Measurements from ENCODE around the gene PDXK.

Gene PDXK

GRCh38 chr21:43690346-43690745 lies 28.6 kb upstream of the PDXK start:
- no peak overlapping the region for H4K12ac ChIP-seq (ENCODE audit: low read depth, low read length)
- no CpG with 5 or more reads among the region's 7 CpGs for WGBS (ENCODE audit: extremely low coverage, insufficient coverage, insufficient read length)
- H3K4me3 ChIP-seq (ENCODE audit: low read depth, low read length) = no peak overlapping the region
- no peak overlapping the region for H3K4ac ChIP-seq (ENCODE audit: low read depth, low read length)
- H3K18ac ChIP-seq (ENCODE audit: low read length) = no peak overlapping the region
- peaks cover 11 to 17% of the 10 kb centered on the region in 2 experiments for H3K4me1 ChIP-seq (ENCODE audit: control insufficient read depth in 1 of 2, insufficient read depth in 2 of 2, low read length in 2 of 2)
- H3K9me3 ChIP-seq (ENCODE audit: insufficient read depth, low read depth, low read length) = peaks cover 2% of the 10 kb centered on the region
- no peaks in the 10 kb centered on the region for H3K79me2 ChIP-seq (ENCODE audit: control insufficient read depth, insufficient read depth, low read length, poor library complexity)
- H3K4me2 ChIP-seq (ENCODE audit: low read length) = no peak overlapping the region
- H2BK5ac ChIP-seq (ENCODE audit: low read depth, low read length, poor library complexity) = no peak overlapping the region
- no peak overlapping the region for H4K8ac ChIP-seq (ENCODE audit: low read depth, low read length)
- no peak overlapping the region for H4K91ac ChIP-seq (ENCODE audit: low read depth, low read length)
- H3K23ac ChIP-seq (ENCODE audit: low read length) = no peak overlapping the region
- H3K14ac ChIP-seq (ENCODE audit: low read length) = no peak overlapping the region
- no peak overlapping the region for H2BK120ac ChIP-seq (ENCODE audit: insufficient read depth, low read length, poor library complexity)
- no peak overlapping the region for H3K27ac ChIP-seq (ENCODE audit: low read depth, low read length)
- peaks cover 3% of the 10 kb centered on the region for H3K79me1 ChIP-seq (ENCODE audit: low read length)
- no peak overlapping the region for H2AK5ac ChIP-seq (ENCODE audit: low read length)
- H3K27me3 ChIP-seq (ENCODE audit: insufficient read depth, low read length) = no peaks in the 10 kb centered on the region
- no peak for DNase-seq
- H2BK12ac ChIP-seq (ENCODE audit: low read length) = no peak overlapping the region
- peaks cover 53 to 72% of the 10 kb centered on the region in 2 experiments for H3K36me3 ChIP-seq (ENCODE audit: control insufficient read depth in 1 of 2, insufficient read depth in 2 of 2, low read length in 2 of 2)
- H3K9ac ChIP-seq (ENCODE audit: low read length) = no peak overlapping the region
- H2AFZ ChIP-seq (ENCODE audit: insufficient read depth, low read length, poor library complexity) = no peak overlapping the region

DNA sequence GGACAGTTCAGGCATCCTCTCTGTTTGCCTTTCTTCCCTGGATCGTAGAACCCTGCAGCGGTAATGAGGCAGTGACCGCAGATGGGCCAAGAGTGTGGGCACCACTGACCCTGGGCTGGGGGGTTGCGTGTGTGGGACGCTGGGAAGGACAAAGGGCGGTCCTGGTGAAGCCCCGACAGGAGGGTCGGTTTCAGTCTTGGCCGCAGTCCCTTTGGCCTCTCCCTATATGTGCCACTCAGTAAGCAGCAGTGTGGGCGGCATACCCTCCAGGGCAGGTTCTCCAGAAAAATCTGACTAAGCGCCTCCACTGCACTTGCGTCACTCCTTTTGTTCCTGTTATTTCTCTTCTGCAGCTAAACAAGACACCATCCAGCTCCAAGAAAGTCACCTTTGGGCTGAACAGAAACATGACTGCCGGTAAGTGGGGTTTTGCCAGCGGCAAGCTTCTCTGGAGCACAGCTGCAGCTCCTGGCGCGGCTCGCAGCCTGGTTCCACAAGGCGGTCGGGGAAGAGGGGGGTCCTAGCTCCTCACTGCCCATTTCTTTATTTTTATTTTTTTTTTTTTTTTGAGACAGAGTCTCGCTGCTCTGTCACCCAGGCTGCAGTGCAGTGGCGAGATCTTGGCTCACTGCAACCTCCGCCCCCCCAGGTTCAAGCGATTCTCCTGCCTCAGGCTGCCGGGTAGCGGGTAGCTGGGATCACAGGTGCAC lies 27.7 kb upstream of the PDXK start:
- Histone ChIP-seq H3K4me2 (ENCODE audit: low read length) (no peak overlapping the region), H3K79me1 (ENCODE audit: low read length) (peaks cover 3% of the 10 kb centered on the region), H4K91ac (ENCODE audit: low read depth, low read length) (no peak overlapping the region), H4K8ac (ENCODE audit: low read depth, low read length) (no peak overlapping the region), H2BK12ac (ENCODE audit: low read length) (no peak overlapping the region), H3K27ac (ENCODE audit: low read depth, low read length) (no peak overlapping the region), H3K9ac (ENCODE audit: low read length) (no peak overlapping the region), H3K4ac (ENCODE audit: low read depth, low read length) (no peak overlapping the region), H3K9me3 (ENCODE audit: insufficient read depth, low read depth, low read length) (peaks cover 4% of the 10 kb centered on the region), H3K18ac (ENCODE audit: low read length) (no peak overlapping the region), H3K27me3 (ENCODE audit: insufficient read depth, low read length) (no peaks in the 10 kb centered on the region), H3K79me2 (ENCODE audit: control insufficient read depth, insufficient read depth, low read length, poor library complexity) (no peaks in the 10 kb centered on the region), H3K36me3 (ENCODE audit: control insufficient read depth in 1 of 2, insufficient read depth in 2 of 2, low read length in 2 of 2) (peaks cover 49 to 69% of the 10 kb centered on the region in 2 experiments), H3K23ac (ENCODE audit: low read length) (no peak overlapping the region), H2AK5ac (ENCODE audit: low read length) (no peak overlapping the region), H3K4me3 (ENCODE audit: low read depth, low read length) (no peak overlapping the region), H3K14ac (ENCODE audit: low read length) (no peak overlapping the region), H2AFZ (ENCODE audit: insufficient read depth, low read length, poor library complexity) (no peak overlapping the region), H2BK120ac (ENCODE audit: insufficient read depth, low read length, poor library complexity) (no peak overlapping the region), H3K4me1 (ENCODE audit: control insufficient read depth in 1 of 2, insufficient read depth in 2 of 2, low read length in 2 of 2) (peaks cover 11 to 17% of the 10 kb centered on the region in 2 experiments), H2BK5ac (ENCODE audit: low read depth, low read length, poor library complexity) (no peak overlapping the region), H4K12ac (ENCODE audit: low read depth, low read length) (no peak overlapping the region)
- WGBS (ENCODE audit: extremely low coverage, insufficient coverage, insufficient read length) = no CpG with 5 or more reads among the region's 25 CpGs
- no peak for DNase-seq

GRCh38 chr21:43691801-43692200 lies 27.1 kb upstream of the PDXK start:
- Histone ChIP-seq H3K9ac (ENCODE audit: low read length) (no peak overlapping the region), H2BK12ac (ENCODE audit: low read length) (no peak overlapping the region), H3K36me3 (ENCODE audit: control insufficient read depth in 1 of 2, insufficient read depth in 2 of 2, low read length in 2 of 2) (peaks cover 48 to 67% of the 10 kb centered on the region in 2 experiments), H3K23ac (ENCODE audit: low read length) (no peak overlapping the region), H3K79me1 (ENCODE audit: low read length) (peaks cover 3% of the 10 kb centered on the region), H3K4me3 (ENCODE audit: low read depth, low read length) (no peak overlapping the region), H3K27me3 (ENCODE audit: insufficient read depth, low read length) (no peaks in the 10 kb centered on the region), H3K9me3 (ENCODE audit: insufficient read depth, low read depth, low read length) (peaks cover 5% of the 10 kb centered on the region), H2AK5ac (ENCODE audit: low read length) (no peak overlapping the region), H2AFZ (ENCODE audit: insufficient read depth, low read length, poor library complexity) (no peak overlapping the region), H3K27ac (ENCODE audit: low read depth, low read length) (no peak overlapping the region), H4K8ac (ENCODE audit: low read depth, low read length) (no peak overlapping the region), H4K12ac (ENCODE audit: low read depth, low read length) (no peak overlapping the region), H3K4me2 (ENCODE audit: low read length) (no peak overlapping the region), H3K18ac (ENCODE audit: low read length) (no peak overlapping the region), H2BK120ac (ENCODE audit: insufficient read depth, low read length, poor library complexity) (no peak overlapping the region), H2BK5ac (ENCODE audit: low read depth, low read length, poor library complexity) (no peak overlapping the region), H3K14ac (ENCODE audit: low read length) (no peak overlapping the region), H4K91ac (ENCODE audit: low read depth, low read length) (no peak overlapping the region), H3K79me2 (ENCODE audit: control insufficient read depth, insufficient read depth, low read length, poor library complexity) (no peaks in the 10 kb centered on the region), H3K4ac (ENCODE audit: low read depth, low read length) (no peak overlapping the region), H3K4me1 (ENCODE audit: control insufficient read depth in 1 of 2, insufficient read depth in 2 of 2, low read length in 2 of 2) (peaks cover 11 to 17% of the 10 kb centered on the region in 2 experiments)
- no CpG with 5 or more reads among the region's 10 CpGs for WGBS (ENCODE audit: extremely low coverage, insufficient coverage, insufficient read length)
- DNase-seq = no peak

GRCh38 chr21:43692949-43693348 lies 26.0 kb upstream of the PDXK start:
- no peak overlapping the region for H3K4ac ChIP-seq (ENCODE audit: low read depth, low read length)
- H3K4me1 ChIP-seq (ENCODE audit: control insufficient read depth in 1 of 2, insufficient read depth in 2 of 2, low read length in 2 of 2) = peaks cover 5 to 10% of the 10 kb centered on the region in 2 experiments
- H3K4me2 ChIP-seq (ENCODE audit: low read length) = no peak overlapping the region
- peaks cover 5% of the 10 kb centered on the region for H3K9me3 ChIP-seq (ENCODE audit: insufficient read depth, low read depth, low read length)
- no peak overlapping the region for H2BK12ac ChIP-seq (ENCODE audit: low read length)
- no peak overlapping the region for H4K12ac ChIP-seq (ENCODE audit: low read depth, low read length)
- no peak for DNase-seq
- H3K27me3 ChIP-seq (ENCODE audit: insufficient read depth, low read length) = no peaks in the 10 kb centered on the region
- H3K18ac ChIP-seq (ENCODE audit: low read length) = no peak overlapping the region
- no peak overlapping the region for H3K23ac ChIP-seq (ENCODE audit: low read length)
- H2BK120ac ChIP-seq (ENCODE audit: insufficient read depth, low read length, poor library complexity) = no peak overlapping the region
- H4K8ac ChIP-seq (ENCODE audit: low read depth, low read length) = no peak overlapping the region
- H2BK5ac ChIP-seq (ENCODE audit: low read depth, low read length, poor library complexity) = no peak overlapping the region
- no CpG with 5 or more reads among the region's 8 CpGs for WGBS (ENCODE audit: extremely low coverage, insufficient coverage, insufficient read length)
- H2AK5ac ChIP-seq (ENCODE audit: low read length) = no peak overlapping the region
- H3K79me1 ChIP-seq (ENCODE audit: low read length) = peaks cover 2% of the 10 kb centered on the region
- H2AFZ ChIP-seq (ENCODE audit: insufficient read depth, low read length, poor library complexity) = no peak overlapping the region
- H3K14ac ChIP-seq (ENCODE audit: low read length) = no peak overlapping the region
- no peak overlapping the region for H4K91ac ChIP-seq (ENCODE audit: low read depth, low read length)
- H3K36me3 ChIP-seq (ENCODE audit: control insufficient read depth in 1 of 2, insufficient read depth in 2 of 2, low read length in 2 of 2) = peaks cover 40 to 57% of the 10 kb centered on the region in 2 experiments
- no peaks in the 10 kb centered on the region for H3K79me2 ChIP-seq (ENCODE audit: control insufficient read depth, insufficient read depth, low read length, poor library complexity)
- peak overlapping the region; percentile 13 for H3K4me3 ChIP-seq (ENCODE audit: low read depth, low read length)
- no peak overlapping the region for H3K9ac ChIP-seq (ENCODE audit: low read length)
- H3K27ac ChIP-seq (ENCODE audit: low read depth, low read length) = no peak overlapping the region
